Measurements from ENCODE around the gene ORAI2.
A peak's percentile ranks its signal among the peaks of the same experiment; 100 is the strongest.
"Not testable (repeated sequence)": the region's sequence is repeated elsewhere in the genome, so short reads cannot be mapped to it uniquely, and the experiment has no call there.

Gene ORAI2

GRCh38 chr7:102433219-102434038, at the start of gene ORAI2:
Gene ORAI2 (plus strand): TSS chr7:102433575. CDS start chr7:102438957, 5,382 bp downstream.
- no peak for FAIRE-seq

GRCh38 chr7:102387064-102387463, 46.3 kb upstream of the ORAI2 start:
- no peak for FAIRE-seq

- FAIRE-seq, result no peak
These were observed 43.6 kb upstream of the ORAI2 start for GRCh38 chr7:102389810-102390209.

DNA sequence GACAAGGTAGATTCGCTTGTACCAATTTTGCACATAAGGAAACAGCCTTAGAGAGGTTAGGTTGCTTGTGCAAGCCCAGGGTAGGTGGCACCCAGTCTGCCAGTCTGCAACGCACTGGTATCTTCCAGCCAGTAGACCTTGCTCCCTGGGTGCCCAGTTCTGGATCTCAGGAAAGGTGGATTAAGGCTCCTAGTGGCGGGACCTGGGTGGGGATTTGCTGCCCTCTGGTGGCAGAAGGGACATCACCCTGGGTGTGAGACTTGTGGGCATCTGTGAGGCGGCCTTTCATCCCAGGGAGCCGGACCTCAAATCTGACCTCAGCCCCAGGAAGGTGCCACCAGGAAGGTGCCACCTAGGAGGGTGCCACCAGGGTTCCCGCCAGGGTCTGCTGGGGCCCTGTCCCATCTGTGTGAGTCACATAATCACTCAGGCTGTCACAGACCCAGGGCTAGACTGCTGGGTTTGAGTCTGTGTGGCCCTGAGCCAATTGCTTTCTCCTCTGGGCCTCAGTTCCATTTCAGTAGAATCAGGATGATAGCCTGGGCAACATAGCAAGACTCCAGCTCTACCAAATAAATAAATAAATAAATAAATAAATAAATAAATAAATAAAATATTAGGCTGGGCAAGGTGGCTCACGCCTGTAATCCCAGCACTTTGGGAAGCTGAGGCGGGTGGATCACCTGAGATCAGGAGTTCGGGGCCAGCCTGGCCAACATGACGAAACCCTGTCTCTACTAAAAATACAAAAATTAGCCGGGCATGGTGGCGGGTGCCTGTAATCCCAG, 42.5 kb upstream of the ORAI2 start:
- FAIRE-seq, result no peak

GRCh38 chr7:102392330-102392729, 41.0 kb upstream of the ORAI2 start:
- no peak for FAIRE-seq

DNA sequence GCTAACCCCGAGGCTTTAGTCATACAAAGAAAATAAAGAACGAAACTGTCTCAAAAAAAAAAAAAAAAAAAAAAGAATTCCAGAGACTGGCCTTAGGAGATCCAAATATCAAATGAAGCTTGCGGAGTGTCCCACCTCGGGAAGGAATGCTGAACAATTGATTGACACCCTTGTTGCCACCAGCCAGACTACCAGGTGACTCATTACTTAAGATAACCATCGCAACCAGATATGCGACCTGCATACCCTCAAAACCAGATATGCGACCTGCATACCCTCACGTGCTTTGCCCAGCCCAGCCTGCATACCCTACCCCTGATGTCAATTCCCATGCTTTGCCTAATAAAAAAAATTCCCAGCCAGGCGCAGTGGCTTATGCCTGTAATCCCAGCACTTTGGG, 39.9 kb upstream of the ORAI2 start:
- FAIRE-seq, result no peak

DNA sequence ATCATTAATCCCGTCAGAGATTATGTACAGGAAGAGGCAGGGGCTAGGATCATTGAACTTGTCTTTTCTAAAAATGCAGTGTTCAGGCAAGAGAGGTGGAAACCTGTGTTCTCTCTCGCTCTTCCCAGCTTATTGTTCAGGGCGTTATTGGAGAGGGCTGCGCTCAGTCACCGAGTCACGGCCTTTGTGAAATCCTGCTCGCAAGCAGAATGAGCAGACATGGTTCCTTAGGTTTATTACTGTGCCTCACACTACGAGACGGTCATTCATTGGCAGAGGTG, 37.8 kb upstream of the ORAI2 start:
- no peak for FAIRE-seq

- FAIRE-seq, result peak; percentile 25
These were observed 37.3 kb upstream of the ORAI2 start, which contains the start of gene PRKRIP1 for GRCh38 chr7:102395873-102396709. Gene PRKRIP1 (plus strand): TSS chr7:102396363. CDS start chr7:102396412, 49 bp downstream.

- FAIRE-seq, result no peak
These were observed 36.7 kb upstream of the ORAI2 start for GRCh38 chr7:102396710-102397019.

DNA sequence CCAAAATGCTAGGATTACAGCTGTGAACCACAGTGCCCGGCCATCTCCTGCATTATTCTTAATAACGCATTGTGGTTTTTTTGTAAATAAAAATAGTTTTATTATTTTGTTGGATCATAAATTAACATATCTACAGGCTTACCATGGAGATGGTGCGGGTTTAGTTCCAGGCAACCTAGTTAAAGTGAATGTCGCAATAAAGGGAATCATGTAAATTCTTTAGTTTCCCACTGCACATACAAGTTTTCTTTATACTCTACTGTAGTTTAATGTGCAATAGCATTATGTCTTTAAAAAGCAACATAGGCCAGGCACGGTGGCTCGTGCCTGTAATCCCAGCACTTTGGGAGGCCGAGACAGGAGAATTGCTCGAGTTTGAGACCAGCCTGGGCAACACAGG, 34.8 kb upstream of the ORAI2 start:
- FAIRE-seq, result no peak

DNA sequence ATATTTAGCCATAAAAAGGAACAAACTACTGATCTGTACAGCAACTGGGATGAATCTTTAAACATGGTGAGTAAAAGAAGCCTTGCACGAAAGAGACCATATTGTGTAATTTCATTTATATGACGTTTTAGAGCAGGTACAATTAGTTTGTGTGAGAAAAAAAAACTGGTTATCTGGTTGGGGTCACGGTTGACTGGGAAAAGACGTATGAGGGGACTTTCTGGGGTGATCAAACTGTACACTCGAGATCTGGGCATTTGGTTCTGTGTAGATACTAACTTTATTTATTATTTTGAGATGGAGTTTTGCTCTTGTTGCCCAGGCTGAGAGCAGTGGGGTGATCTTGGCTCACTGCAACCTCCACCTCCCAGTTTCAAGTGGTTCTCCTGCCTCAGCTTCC, 33.0 kb upstream of the ORAI2 start:
- FAIRE-seq, result no peak

- no peak for FAIRE-seq
These were observed 29.8 kb upstream of the ORAI2 start for GRCh38 chr7:102403563-102403962.

GRCh38 chr7:102404005-102404861, 29.1 kb upstream of the ORAI2 start:
- no peak for FAIRE-seq

GRCh38 chr7:102404862-102405188, 28.6 kb upstream of the ORAI2 start:
- FAIRE-seq, result not testable (repeated sequence)

DNA sequence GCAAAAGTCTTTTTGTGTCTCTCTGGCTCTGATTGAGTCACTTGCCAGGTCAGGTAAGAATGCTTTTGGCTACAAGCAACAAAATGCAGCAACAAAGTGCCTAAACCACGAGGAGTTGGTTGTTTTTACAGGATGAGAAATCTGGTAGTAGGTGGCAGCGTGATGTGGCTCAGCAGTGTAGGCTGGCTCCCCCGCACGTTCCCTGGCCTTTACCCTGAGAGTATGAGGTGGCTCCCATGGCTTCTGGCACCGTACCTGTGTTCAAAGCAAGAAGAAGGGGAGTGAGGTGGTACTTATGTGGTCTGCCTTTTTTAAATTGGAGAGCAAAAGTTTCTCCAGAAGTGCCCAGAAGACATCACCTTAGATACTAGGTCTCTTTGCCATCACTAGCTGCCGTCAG, 25.5 kb upstream of the ORAI2 start:
- FAIRE-seq, result no peak

DNA sequence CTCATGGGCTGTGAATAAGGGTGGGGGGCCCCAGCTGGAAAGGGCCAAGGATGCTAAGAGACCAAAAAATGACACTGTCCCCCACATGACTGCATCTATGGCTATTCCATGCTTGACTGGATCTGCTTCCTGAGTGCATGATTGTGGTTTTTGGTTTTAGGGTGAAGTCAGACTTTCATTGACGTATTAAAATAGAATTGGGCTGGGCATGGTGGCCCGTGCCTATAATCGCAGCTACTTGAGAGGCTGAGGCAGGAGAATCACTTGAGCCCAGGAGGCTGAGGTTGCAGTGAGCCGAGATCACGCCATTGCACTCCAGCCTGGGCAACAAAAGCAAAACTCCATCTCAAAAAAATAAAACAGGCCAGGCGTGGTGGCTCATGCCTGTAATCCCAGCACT, 24.8 kb upstream of the ORAI2 start:
- FAIRE-seq, result not testable (repeated sequence)

DNA sequence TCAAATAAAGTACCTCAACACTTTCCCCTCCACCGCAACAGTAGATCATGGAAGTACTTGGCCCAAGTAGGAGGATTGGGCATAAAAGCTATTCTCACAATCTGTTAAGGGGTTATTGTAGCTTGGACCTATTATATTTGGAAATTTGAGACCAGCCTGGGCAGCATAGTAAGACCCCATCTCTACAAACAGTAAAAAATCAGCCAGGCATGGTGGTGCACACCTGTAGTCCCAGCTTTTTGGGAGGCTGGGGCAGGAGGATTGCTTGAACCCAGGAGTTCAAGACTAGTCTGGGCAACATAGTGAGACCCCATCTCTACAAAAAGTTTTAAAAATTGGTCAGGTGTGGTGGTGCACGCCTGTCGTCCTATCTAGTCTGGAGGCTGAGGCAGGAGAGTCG, 24.0 kb upstream of the ORAI2 start:
- FAIRE-seq, result no peak

- FAIRE-seq, result no peak
These were observed 23.3 kb upstream of the ORAI2 start for GRCh38 chr7:102410123-102410522.

DNA sequence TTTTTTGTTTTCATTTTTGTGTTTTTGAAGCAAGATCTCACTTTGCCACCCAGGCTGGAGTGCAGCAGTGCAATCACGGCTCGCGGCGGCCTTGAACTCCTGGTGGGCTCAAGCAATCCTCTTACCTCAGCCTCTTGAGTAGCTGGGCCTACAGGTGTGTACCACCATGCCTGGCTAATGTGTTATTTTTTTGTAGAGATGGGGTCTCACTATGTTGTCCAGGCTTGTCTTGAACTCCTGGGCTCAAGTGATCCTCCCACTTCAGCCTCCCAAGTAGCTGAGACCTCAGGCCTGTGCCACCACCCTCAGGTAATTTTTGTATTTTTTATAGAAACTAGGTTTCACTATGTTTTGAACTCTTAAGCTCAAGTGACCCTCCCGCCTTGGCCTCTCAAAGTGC, 22.5 kb upstream of the ORAI2 start:
- no peak for FAIRE-seq

- no peak for FAIRE-seq
These were observed 20.8 kb upstream of the ORAI2 start for GRCh38 chr7:102412548-102412947.

GRCh38 chr7:102413091-102413490, 20.3 kb upstream of the ORAI2 start:
- FAIRE-seq, result no peak

GRCh38 chr7:102413611-102414010, 19.8 kb upstream of the ORAI2 start:
- FAIRE-seq, result no peak

Data from TTC549 (cell line).